GM21515 (cell line): ENCODE measurements around the gene GPATCH8.

ENCODE experiments used
- ATAC-seq: cut with Tn5 transposase; IDR thresholded peaks from one replicate; pipeline ENCODE4 v1.9.1; 2021; ENCODE audit not compliant: unreplicated experiment

Gene GPATCH8

DNA sequence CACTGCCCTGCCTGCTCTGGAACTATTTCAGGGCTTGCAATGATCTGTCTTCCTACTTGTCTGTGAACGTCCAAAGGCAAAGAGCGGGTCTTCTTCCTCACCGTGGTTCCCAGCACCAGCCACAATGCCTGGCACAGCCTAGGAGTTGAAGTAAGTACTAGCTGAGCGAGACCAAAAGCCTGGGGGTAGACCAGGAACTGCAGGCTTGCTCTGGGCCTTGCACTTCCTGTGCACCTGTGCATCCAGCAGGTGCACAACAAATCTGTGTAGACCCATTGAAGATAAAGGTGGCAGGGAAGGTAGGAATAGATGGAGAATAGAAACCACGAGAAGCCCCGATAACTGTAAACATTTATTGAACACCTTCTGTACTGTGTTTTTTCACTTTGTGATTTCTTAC is 144.2 kb downstream of the GPATCH8 start:
- no peak for ATAC-seq

DNA sequence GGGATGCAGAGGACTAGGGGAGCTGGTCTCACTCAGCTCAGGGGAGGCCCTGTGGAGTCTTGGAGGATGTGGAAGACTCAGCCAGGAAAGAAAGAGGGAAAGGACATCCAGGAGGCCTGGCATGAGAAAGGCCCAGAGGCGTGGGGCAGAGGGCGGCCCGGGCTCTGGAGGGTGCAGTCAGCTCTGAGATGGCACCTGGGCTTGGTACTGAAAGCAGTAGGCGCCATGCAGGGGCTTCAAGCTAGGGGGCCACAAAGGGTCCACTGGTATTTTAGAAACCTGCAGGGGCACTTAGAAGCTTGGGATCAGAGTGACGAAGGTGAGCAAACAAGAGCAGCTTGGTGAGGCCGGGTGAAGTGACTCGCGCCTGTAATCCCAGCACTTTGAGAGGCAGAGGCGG is 145.1 kb downstream of the GPATCH8 start:
- no peak for ATAC-seq

DNA sequence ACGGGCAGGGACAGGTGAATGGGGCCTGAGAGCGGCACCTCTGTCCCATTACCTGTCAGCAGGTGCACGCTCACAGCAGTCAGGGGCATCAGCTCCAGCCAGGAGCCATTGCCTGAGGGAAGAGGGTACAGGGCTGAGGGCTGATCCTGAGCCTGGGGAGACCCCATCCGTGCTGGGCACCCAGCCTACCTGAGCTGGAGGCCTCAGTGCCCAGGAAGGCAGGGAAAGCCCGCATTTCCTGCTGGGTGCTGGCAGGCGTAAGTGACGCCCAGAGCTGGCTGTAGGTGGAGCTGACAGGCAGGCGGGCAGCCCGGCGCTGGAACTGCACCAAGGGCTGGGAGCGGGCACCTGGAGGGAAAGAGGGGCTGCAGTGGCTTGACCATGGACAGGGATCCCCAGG is 147.0 kb downstream of the GPATCH8 start:
- ATAC-seq, result no peak

DNA sequence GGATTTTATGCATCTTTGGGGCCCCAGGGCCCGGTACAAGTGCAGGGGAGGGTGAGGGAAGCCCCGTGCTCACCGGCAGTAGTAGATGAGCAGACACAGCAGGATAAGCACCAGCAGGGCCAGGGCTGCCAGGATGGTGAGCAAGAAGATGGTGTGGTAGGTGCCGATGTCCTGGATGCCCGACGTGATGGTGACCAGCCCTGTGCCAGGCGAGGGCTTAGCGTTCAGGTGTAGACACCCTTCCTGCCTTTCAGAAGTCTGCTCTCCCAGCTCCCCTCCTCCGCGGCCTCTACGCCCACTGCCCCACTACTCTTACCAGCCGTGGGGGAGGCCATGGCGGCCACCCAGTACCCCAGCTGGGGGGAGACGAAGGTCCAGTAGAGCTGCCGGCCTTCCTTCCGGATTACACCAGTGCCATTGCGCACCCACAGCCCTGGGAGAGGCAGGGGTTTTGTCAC is 147.5 kb downstream of the GPATCH8 start:
- ATAC-seq, result no peak

DNA sequence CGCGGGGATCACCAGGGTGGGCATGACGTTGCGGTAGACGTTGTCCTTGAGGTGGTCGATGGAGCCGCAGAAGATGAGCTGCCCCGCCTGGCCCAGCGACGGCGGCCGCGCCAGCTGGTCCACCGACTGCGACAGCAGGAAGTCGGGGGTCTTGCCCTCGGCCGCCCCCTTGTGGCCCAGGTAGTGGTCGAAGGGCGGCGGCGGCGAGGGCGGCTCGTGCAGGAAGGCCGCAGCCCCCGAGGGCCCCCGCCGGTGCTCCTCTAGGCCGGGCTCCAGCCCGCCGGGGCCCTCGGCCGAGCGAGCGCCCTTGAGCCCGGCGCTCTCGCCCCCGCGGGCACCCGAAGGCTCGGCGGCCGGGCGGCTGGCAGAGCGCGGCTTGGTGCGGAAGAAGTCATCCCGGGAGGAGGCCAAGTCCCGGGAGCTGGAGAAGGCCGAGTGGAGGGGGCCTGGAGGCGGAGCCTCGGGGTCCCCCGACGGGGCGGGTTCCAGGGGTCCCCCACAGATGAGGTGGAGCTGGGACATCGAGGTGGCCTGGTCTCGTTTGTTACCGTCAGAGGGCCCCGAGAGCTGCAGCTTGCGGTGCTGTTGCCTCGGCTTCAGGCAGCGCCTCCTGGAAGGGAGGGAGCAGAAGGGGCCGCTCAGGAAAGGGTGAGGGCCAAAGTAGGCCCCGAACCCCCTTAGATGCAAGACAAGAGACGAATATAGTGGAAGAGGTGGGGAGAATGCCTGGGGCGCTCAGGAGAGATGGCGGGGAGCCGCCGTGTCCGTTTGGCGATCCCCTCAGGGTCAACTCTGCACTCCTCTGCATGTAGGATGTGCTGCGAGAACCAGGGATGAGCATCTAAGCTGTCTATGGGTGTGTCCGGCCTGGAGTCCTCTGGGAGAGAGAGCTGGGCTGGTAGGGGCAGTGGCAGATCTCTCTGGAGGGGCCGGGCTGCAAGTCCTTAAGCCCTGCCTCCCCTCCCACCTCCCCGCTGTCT is 148.3 kb downstream of the GPATCH8 start:
- no peak for ATAC-seq

DNA sequence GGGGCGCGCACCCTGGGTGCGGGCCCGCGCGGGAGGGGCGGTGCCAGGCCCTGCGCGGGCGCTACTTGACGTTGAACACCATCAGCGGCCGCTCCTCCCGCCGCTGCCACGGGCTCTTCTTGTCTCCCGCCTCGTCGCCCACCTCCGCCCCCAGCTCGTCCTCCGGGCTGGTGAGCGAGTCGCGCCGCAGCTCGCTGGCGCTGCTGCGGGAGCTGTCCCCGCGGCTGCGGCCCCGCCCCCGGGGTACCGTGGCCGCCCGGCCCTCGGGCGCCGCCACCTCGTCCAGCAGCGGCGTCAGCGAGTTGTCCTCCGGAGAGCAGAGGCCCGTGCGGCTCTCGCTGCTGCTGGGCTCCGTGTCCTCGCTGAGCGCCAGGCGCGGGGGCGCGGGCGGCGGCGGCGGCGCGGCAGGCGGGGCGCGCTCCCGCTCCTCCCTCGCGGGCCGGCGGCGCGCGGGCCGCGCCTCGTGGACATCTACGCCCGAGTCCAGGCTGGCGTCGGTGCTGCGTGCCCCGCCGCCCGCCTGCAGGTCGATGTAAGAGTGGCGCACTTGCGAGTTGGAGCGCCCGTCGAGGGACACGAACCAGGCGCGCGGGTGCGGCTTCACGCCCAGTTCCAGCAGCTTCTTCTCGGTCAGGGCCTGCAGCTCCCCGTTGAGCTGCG is 149.4 kb downstream of the GPATCH8 start:
- no peak for ATAC-seq

DNA sequence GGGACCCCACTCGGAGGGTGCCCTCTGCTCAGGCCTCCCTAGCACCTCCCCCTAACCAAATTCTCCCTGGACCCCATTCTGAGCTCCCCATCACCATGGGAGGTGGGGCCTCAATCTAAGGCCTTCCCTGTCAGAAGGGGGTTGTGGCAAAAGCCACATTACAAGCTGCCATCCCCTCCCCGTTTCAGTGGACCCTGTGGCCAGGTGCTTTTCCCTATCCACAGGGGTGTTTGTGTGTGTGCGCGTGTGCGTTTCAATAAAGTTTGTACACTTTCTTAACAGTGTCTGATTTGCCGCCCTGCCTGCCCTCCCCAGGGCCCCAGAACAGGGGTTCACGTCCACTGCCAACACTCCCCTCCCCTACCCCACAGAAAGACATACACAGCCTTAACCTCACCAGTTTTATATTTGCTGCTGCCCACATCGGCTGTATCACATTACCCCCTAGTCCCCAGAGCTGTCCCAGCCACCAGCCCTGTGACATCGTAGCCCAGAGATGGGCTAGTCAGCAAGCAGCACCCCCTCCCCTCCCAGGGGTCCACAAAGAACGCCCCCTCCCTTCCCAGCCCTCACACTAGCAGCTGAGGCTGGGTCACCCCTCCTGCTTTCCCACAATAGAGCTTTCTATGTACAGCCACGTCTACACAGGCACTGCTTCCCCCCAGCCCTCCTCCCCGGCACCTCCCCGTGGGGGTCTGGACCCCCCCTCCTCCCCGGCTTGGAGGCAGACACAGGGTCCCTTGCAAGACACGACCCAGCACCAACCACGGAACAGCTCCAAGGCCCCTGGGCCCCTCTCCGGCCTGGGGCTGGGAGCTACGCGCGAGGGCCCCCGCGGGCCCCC is 150.2 kb downstream of the GPATCH8 start:
- no peak for ATAC-seq

DNA sequence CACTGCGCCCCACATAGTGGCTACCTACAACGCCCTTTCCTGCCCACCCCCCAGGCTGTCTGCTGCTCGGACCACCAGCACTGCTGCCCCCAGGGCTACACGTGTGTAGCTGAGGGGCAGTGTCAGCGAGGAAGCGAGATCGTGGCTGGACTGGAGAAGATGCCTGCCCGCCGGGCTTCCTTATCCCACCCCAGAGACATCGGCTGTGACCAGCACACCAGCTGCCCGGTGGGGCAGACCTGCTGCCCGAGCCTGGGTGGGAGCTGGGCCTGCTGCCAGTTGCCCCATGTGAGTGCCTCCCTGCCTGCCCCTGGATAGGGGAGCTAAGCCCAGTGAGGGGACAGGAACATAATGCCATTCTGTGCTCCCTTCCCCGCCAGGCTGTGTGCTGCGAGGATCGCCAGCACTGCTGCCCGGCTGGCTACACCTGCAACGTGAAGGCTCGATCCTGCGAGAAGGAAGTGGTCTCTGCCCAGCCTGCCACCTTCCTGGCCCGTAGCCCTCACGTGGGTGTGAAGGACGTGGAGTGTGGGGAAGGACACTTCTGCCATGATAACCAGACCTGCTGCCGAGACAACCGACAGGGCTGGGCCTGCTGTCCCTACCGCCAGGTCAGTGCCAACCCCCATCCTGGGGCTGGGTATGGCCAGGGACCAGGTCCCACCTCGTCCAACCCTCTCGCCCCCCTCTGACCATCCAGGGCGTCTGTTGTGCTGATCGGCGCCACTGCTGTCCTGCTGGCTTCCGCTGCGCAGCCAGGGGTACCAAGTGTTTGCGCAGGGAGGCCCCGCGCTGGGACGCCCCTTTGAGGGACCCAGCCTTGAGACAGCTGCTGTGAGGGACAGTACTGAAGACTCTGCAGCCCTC is 151.0 kb downstream of the GPATCH8 start:
- no peak for ATAC-seq

DNA sequence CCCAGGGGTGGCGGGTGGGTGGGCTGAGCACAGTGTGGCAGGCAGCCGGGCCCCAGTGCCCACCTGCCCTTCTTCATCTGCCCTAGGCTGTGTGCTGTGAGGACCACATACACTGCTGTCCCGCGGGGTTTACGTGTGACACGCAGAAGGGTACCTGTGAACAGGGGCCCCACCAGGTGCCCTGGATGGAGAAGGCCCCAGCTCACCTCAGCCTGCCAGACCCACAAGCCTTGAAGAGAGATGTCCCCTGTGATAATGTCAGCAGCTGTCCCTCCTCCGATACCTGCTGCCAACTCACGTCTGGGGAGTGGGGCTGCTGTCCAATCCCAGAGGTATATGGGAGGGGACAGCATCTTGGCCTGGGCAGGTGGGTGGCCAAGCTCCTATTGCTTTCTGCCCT is 151.7 kb downstream of the GPATCH8 start:
- ATAC-seq, result no peak

DNA sequence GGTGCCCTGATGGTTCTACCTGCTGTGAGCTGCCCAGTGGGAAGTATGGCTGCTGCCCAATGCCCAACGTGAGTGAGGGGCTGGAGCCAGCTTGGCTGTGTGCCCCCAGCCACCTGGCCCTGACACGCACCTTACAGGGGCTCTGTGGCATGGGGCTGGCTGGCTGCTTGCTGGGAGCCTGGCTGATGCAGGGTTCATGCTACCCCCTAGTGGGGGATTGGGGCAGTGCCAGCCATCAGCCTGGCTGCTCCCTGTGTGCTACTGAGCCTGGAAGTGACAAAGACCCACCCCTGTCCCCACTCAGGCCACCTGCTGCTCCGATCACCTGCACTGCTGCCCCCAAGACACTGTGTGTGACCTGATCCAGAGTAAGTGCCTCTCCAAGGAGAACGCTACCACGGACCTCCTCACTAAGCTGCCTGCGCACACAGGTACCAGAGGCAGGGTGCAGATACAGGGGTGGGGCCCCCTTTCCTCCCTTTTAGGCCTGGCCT is 152.4 kb downstream of the GPATCH8 start:
- ATAC-seq, result no peak

DNA sequence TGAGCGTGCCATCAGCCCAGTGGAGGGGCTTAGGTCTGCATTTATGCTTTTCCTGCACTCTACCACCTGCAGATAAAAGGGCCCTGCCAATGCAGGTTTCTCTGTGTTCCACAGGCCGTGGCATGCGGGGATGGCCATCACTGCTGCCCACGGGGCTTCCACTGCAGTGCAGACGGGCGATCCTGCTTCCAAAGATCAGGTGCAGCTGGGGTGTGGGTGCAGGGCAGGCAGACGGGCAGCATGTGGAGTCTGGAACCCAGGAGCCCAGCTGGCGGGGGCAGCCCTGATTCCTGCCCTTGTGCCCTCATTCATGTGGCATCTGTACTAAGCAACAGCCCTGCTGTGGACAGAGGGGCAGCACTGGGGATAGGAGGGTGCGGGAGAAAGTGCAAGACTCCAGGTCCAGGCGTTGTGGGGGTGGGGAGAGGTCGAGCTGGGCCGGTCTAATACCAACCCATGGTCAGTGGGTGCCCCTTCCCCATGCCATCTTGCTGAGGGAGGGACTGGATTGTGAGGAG is 153.6 kb downstream of the GPATCH8 start:
- ATAC-seq, result no peak

DNA sequence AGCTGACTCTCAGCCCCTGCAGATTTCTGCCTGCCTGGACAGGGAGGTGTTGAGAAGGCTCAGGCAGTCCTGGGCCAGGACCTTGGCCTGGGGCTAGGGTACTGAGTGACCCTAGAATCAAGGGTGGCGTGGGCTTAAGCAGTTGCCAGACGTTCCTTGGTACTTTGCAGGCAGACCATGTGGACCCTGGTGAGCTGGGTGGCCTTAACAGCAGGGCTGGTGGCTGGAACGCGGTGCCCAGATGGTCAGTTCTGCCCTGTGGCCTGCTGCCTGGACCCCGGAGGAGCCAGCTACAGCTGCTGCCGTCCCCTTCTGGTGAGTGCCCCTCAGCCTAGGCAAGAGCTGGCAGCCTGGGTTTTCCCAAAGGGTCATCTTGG is 154.2 kb downstream of the GPATCH8 start:
- no peak for ATAC-seq

DNA sequence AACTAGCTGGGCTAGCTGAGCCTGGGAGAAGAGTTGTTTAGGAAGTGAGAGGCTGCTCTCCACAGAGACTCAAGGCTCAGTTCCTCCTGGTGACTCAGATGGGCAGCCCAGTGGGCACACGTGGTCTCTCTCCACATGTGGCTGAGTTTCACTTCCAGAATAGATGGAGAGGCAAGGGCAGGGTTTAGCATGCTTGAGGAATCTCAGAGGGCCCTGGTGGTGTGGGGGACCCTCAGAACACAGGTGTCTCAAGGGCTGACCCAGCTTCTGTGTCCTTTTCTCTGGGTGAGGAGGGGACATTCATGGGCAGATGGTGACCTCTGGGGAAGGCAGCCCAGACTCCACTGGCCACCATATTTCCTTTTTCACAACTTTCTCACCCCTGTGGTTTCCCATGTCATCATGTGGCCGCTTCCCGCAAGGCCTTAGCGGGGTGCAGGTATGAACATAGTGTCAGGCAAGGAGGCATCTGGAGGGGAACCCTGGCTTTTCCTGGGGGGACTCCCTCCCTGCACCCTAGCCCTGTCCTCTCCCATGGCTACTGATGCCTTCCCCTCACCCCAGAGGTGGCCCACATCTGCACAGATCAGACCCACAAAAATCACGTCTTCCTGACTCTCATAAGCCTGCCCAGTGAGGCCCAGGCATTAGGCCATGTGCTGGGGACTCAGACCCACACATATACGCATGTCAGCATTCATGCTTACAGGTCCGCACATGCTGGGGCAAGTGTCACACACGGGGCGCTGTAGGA is 154.8 kb downstream of the GPATCH8 start:
- ATAC-seq, result peak; percentile 36
